SK-N-SH (cell line): ENCODE data around the gene NKAPL. TPM values are rescaled to one million over a fixed set of nuclear protein-coding genes. Genes with fewer than 3 reads are reported as not detected.

Source experiments
- CTCF ChIA-PET: fragments of 300-600, 350-600 bp; formaldehyde crosslinking; extraction: SDS; loops from one replicate; lab custom pipeline; 2021; lab: Yijun Ruan, JAX
- POLR2A ChIA-PET: fragments of 350-600 bp; sonication (Branson Sonifier 250); formaldehyde crosslinking; extraction: SDS; loops from one replicate; lab custom pipeline; 2020; ENCODE audit warnings: antibody characterized with exemption, inconsistent platforms; lab: Yijun Ruan, JAX
- DNase-seq: peaks from one replicate; pipeline ENCODE4 v3.0.0; 2012
- H2AFZ ChIP-seq: fragments of 200-600 bp; sonication (generic); 2 replicates; pipeline ENCODE4 v1.8.1; 2016; ENCODE audit warnings: antibody characterized with exemption, mild to moderate bottlenecking, low read depth
- H3F3A ChIP-seq: fragments of 200-600 bp; sonication (generic); replicated peaks from 2 replicates; pipeline ENCODE3; 2016; ENCODE audit warnings: antibody characterized with exemption, mild to moderate bottlenecking; ENCODE audit not compliant: insufficient read depth
- H3K27ac ChIP-seq, 2 experiments: fragments of 200-500 bp in 1 of 2; fragments of 200-600 bp in 1 of 2; sonication (Bioruptor generic) in 1 of 2; sonication (generic), shearing (Covaris generic) in 1 of 2; 2 replicates each; pipeline versions ENCODE4 v1.5.1 to v1.6.1; 2014 to 2016; ENCODE audit warnings: low read depth in 2 of 2, inconsistent platforms in 1 of 2, low read length in 1 of 2, mild to moderate bottlenecking in 1 of 2, mixed read lengths in 1 of 2
- H3K27me3 ChIP-seq: fragments of 200-600 bp; sonication (generic), shearing (Covaris generic); 2 replicates; pipeline ENCODE4 v1.6.1; 2016; ENCODE audit warnings: mixed run types; ENCODE audit not compliant: insufficient read depth
- H3K36me3 ChIP-seq, 2 experiments: fragments of 200-500 bp in 1 of 2; fragments of 200-600 bp in 1 of 2; sonication (Bioruptor generic) in 1 of 2; sonication (generic) in 1 of 2; replicated peaks in 1 of 2; 2 replicates each; pipeline versions ENCODE3 to v1.5.1; 2014 to 2016; ENCODE audit warnings: low read length in 1 of 2, mild to moderate bottlenecking in 1 of 2; ENCODE audit not compliant: insufficient read depth in 2 of 2, control insufficient read depth in 1 of 2
- H3K4me1 ChIP-seq, 2 experiments: fragments of 200-500 bp in 1 of 2; fragments of 200-600 bp in 1 of 2; sonication (Bioruptor generic) in 1 of 2; sonication (generic), shearing (Covaris generic) in 1 of 2; 2 replicates each; pipeline versions ENCODE4 v1.5.1 to v1.6.1; 2014 to 2016; ENCODE audit warnings: low read depth in 1 of 2, low read length in 1 of 2, mixed run types in 1 of 2; ENCODE audit not compliant: insufficient read depth in 2 of 2, control insufficient read depth in 1 of 2
- H3K4me2 ChIP-seq: fragments of 200-600 bp; sonication (generic), shearing (Covaris generic); 2 replicates; pipeline ENCODE4 v1.6.1; 2017; ENCODE audit warnings: mixed run types
- H3K4me3 ChIP-seq, 2 experiments: fragments of 200-500 bp in 1 of 2; fragments of 200-600 bp in 1 of 2; sonication (Bioruptor generic) in 1 of 2; sonication (generic), shearing (Covaris generic) in 1 of 2; 2 replicates each; pipeline versions ENCODE4 v1.5.1 to v1.8.1; 2014 to 2016; ENCODE audit warnings: low read depth in 2 of 2, inconsistent platforms in 1 of 2, low read length in 1 of 2, mild to moderate bottlenecking in 1 of 2, mixed read lengths in 1 of 2, moderate library complexity in 1 of 2
- H3K79me2 ChIP-seq: fragments of 200-600 bp; sonication (generic); 2 replicates; pipeline ENCODE4 v1.8.1; 2017; ENCODE audit warnings: mild to moderate bottlenecking; ENCODE audit not compliant: insufficient read depth
- H3K9ac ChIP-seq: fragments of 200-600 bp; sonication (generic); 2 replicates; pipeline ENCODE4 v1.6.1; 2017; ENCODE audit warnings: mixed run types
- H3K9me2 ChIP-seq: fragments of 200-600 bp; sonication (generic); 2 replicates; pipeline ENCODE4 v1.6.1; 2017; ENCODE audit warnings: mixed run types
- H3K9me3 ChIP-seq: fragments of 200-600 bp; sonication (generic); 2 replicates; pipeline ENCODE4 v1.6.1; 2017; ENCODE audit warnings: mixed run types, mild to moderate bottlenecking, moderate library complexity
- H4K20me1 ChIP-seq: fragments of 200-600 bp; sonication (generic); 2 replicates; pipeline ENCODE4 v1.6.1; 2017; ENCODE audit warnings: mild to moderate bottlenecking, mixed run types; ENCODE audit not compliant: insufficient read depth
- CHD2 ChIP-seq: fragments of 150-350 bp; IDR thresholded peaks from 2 replicates; pipeline ENCODE4 v1.6.1; 2018; ENCODE audit warnings: low read length; ENCODE audit not compliant: partially characterized antibody
- ELF1 ChIP-seq: IDR thresholded peaks from 2 replicates; pipeline ENCODE4 v1.4.0; 2012
- JUND ChIP-seq: IDR thresholded peaks from 2 replicates; pipeline ENCODE4 v1.4.0; 2012
- MEF2A ChIP-seq: IDR thresholded peaks from 2 replicates; pipeline ENCODE4 v1.4.0; 2012; ENCODE audit warnings: low read depth, borderline replicate concordance
- MXI1 ChIP-seq: IDR thresholded peaks from 2 replicates; pipeline ENCODE4 v1.6.1; 2012; ENCODE audit warnings: mild to moderate bottlenecking, low read depth, low read length, improper control_type of control experiment
- NRF1 ChIP-seq: IDR thresholded peaks from 2 replicates; pipeline ENCODE4 v1.6.1; 2012; ENCODE audit warnings: low read depth, mild to moderate bottlenecking, low read length
- POLR2AphosphoS5 ChIP-seq: IDR thresholded peaks from 2 replicates; pipeline ENCODE4 v1.6.1; 2012; ENCODE audit warnings: low read depth, low read length
- RCOR1 ChIP-seq: fragments of 150-350 bp; IDR thresholded peaks from 2 replicates; pipeline ENCODE4 v1.6.1; 2017; ENCODE audit warnings: antibody characterized with exemption, low read length
- SIN3A ChIP-seq: IDR thresholded peaks from 2 replicates; pipeline ENCODE4 v1.6.1; 2012; ENCODE audit warnings: low read depth, mild to moderate bottlenecking, low read length, moderate library complexity, borderline replicate concordance
- TAF1 ChIP-seq: IDR thresholded peaks from 2 replicates; pipeline ENCODE4 v1.6.1; 2012; ENCODE audit warnings: low read depth, mild to moderate bottlenecking, low read length, moderate library complexity, borderline replicate concordance
- TCF12 ChIP-seq: IDR thresholded peaks from 2 replicates; pipeline ENCODE4 v1.4.0; 2012
- TEAD4 ChIP-seq: IDR thresholded peaks from 2 replicates; pipeline ENCODE4 v1.4.0; 2012; ENCODE audit warnings: mild to moderate bottlenecking, borderline replicate concordance; ENCODE audit not compliant: insufficient read depth
- WGBS: methylation state at CpG from one replicate; pipeline ENCODE4 v1.1.6; 2017; ENCODE audit warnings: low lambda C conversion rate; 5-methylcytosine and 5-hydroxymethylcytosine counted together
- polyA plus RNA-seq, 3 experiments: library from polyadenylated mRNA; depleted of rRNA; stranded (reverse); fragments of >200 nt; gene quantifications; 2 replicates each; pipeline ENCODE4 v1.2.3, GENCODE V29; 2012
- TF ChIP-seq, protein P1 (sequence below): IDR thresholded peaks from 2 replicates; pipeline ENCODE4 v1.4.0; 2012; ENCODE audit warnings: low read depth, borderline replicate concordance
- TF ChIP-seq, protein P2 (sequence below): IDR thresholded peaks from 2 replicates; pipeline ENCODE4 v1.6.1; 2012; ENCODE audit warnings: mild to moderate bottlenecking, low read depth, low read length, moderate library complexity
- TF ChIP-seq, protein P3 (sequence below): IDR thresholded peaks from 2 replicates; pipeline ENCODE4 v1.4.0; 2012; ENCODE audit warnings: low read depth
- TF ChIP-seq, protein P4 (sequence below): IDR thresholded peaks from 2 replicates; pipeline ENCODE4; 2012
- TF ChIP-seq, protein P5 (sequence below): IDR thresholded peaks from 2 replicates; pipeline ENCODE4 v1.4.0; 2012; ENCODE audit warnings: low read depth, borderline replicate concordance

Gene NKAPL
- polyA plus RNA-seq, 1 of the 3 experiments (the other 2 are of a cell fraction) = not detected

DNA sequence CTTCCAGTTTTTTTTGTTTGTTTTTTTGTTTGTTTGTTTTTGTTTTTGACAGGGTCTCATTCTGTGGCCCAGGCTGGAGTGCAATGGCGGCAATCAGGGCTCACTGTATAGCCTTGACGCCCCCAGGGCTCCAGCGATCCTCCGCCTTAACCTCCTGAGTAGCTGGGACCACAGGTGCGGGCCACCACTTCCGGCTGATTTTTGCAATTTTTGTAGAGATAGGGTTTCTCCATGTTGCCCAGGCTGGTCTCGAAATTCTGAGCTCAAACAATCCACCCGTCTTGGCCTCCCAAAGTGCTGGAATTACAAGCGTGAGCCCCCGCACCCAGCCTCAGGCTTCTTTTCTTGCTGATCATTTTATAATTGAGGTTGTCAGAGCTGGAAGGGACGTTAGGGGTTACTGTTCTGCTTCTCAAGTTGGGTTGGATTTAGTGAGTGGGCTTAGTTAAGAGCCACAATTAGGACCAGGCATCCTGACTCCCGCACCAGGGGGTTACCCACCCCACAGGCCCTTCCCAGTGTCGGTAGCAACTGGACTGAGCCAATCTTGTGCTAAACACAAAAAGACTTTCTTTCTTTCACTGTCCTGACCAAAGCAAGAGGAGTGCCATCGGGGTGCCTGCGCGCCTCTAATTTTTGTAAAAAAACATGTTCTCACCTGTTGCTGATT is 47.1 kb upstream of the NKAPL start:
- peak overlapping the region; percentile 56 for H2AFZ ChIP-seq

DNA sequence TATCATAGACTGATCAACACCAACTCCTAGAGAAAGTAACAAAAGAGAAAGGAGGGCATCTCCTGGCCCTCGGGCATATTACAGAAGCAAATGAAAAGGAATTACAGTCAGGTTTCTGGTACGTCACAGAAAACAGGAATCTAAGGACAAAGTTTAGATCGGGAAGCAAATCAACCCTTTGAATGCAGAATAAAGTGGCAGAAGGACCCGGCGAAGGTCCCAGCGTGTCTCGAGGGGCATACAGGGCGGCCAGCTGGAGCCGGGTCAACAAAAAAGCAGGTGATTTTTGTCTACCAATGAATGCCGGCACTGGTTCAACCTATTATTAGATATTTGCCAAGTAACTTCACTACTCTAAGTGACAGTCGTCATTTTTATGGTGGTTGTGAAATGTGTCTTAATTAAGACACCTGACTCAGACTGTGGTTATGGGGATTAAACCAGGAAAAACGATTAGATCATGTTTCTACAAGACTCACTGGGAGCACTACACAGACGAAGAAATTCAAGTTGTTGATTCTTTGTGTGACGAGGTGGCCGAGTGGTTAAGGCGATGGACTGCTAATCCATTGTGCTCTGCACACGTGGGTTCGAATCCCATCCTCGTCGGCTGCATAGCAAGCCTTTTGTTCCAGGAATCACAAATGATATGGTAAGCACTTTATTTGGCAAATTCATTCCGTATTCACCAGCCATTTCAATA is 46.4 kb upstream of the NKAPL start:
- H4K20me1 ChIP-seq = no peaks in the 10 kb centered on the region
- CTCF ChIA-PET = no interaction called here
- no peaks in the 10 kb centered on the region for H3K79me2 ChIP-seq
- no peaks in the 10 kb centered on the region for H3K9me2 ChIP-seq
- WGBS = 4% methylated on average over 21 of the region's 21 CpGs
- POLR2A ChIA-PET = no interaction called here
- H3K9me3 ChIP-seq = no peaks in the 10 kb centered on the region
- H3K4me2 ChIP-seq = peak overlapping the region; percentile 65
- H3K27ac ChIP-seq = no peak overlapping the region; a peak in 1 of 4 replicates
- H3F3A ChIP-seq = peaks cover 6% of the 10 kb centered on the region
- peaks cover 37% of the 10 kb centered on the region; the same call in 1 of the 2 replicates for H3K27me3 ChIP-seq
- DNase-seq = peak; percentile 33
- H3K4me3 ChIP-seq = peak overlapping the region; percentile 62 to 63
- peak overlapping the region; percentile 30; the same call in 1 of the 2 replicates for H3K9ac ChIP-seq
- peak overlapping the region; percentile 56 for H2AFZ ChIP-seq
- no peaks in the 10 kb centered on the region for H3K36me3 ChIP-seq
- peaks cover 0 to 10% of the 10 kb centered on the region in 2 experiments; a peak in 3 of 4 replicates for H3K4me1 ChIP-seq
- TF ChIP-seq, protein P1, sequence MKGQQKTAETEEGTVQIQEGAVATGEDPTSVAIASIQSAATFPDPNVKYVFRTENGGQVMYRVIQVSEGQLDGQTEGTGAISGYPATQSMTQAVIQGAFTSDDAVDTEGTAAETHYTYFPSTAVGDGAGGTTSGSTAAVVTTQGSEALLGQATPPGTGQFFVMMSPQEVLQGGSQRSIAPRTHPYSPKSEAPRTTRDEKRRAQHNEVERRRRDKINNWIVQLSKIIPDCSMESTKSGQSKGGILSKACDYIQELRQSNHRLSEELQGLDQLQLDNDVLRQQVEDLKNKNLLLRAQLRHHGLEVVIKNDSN = peak; percentile 13; the same call in 1 of the 2 replicates
- TF ChIP-seq, protein P2, sequence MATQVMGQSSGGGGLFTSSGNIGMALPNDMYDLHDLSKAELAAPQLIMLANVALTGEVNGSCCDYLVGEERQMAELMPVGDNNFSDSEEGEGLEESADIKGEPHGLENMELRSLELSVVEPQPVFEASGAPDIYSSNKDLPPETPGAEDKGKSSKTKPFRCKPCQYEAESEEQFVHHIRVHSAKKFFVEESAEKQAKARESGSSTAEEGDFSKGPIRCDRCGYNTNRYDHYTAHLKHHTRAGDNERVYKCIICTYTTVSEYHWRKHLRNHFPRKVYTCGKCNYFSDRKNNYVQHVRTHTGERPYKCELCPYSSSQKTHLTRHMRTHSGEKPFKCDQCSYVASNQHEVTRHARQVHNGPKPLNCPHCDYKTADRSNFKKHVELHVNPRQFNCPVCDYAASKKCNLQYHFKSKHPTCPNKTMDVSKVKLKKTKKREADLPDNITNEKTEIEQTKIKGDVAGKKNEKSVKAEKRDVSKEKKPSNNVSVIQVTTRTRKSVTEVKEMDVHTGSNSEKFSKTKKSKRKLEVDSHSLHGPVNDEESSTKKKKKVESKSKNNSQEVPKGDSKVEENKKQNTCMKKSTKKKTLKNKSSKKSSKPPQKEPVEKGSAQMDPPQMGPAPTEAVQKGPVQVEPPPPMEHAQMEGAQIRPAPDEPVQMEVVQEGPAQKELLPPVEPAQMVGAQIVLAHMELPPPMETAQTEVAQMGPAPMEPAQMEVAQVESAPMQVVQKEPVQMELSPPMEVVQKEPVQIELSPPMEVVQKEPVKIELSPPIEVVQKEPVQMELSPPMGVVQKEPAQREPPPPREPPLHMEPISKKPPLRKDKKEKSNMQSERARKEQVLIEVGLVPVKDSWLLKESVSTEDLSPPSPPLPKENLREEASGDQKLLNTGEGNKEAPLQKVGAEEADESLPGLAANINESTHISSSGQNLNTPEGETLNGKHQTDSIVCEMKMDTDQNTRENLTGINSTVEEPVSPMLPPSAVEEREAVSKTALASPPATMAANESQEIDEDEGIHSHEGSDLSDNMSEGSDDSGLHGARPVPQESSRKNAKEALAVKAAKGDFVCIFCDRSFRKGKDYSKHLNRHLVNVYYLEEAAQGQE = no peak
- peak; percentile 87; the same call in 1 of the 2 replicates for TF ChIP-seq TEAD4
- no peak for TF ChIP-seq MXI1
- no peak for TF ChIP-seq JUND
- TF ChIP-seq, protein P3, sequence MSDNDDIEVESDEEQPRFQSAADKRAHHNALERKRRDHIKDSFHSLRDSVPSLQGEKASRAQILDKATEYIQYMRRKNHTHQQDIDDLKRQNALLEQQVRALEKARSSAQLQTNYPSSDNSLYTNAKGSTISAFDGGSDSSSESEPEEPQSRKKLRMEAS = no peak
- no peak for TF ChIP-seq SIN3A
- TF ChIP-seq NRF1 = no peak
- no peak for TF ChIP-seq TCF12
- TF ChIP-seq RCOR1 = no peak

More for the DNA sequence above, 47.1 kb upstream of the NKAPL start:
- POLR2A ChIA-PET = interaction anchor here (0.7 kb wide), 1 partner anchor 1115 kb away, joined by 3 read pairs; no protein-coding TSS in a partner anchor
- H3K79me2 ChIP-seq = no peaks in the 10 kb centered on the region
- TF ChIP-seq MEF2A = no peak
- no peak for TF ChIP-seq RCOR1
- no peak for TF ChIP-seq TEAD4
- no peak for TF ChIP-seq ELF1
- TF ChIP-seq, protein P4, sequence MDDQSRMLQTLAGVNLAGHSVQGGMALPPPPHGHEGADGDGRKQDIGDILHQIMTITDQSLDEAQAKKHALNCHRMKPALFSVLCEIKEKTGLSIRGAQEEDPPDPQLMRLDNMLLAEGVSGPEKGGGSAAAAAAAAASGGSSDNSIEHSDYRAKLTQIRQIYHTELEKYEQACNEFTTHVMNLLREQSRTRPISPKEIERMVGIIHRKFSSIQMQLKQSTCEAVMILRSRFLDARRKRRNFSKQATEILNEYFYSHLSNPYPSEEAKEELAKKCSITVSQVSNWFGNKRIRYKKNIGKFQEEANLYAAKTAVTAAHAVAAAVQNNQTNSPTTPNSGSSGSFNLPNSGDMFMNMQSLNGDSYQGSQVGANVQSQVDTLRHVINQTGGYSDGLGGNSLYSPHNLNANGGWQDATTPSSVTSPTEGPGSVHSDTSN = no peak
- TF ChIP-seq CHD2 = no peak
- no peak for TF ChIP-seq NRF1
- no peak for TF ChIP-seq JUND
- TF ChIP-seq, protein P5, sequence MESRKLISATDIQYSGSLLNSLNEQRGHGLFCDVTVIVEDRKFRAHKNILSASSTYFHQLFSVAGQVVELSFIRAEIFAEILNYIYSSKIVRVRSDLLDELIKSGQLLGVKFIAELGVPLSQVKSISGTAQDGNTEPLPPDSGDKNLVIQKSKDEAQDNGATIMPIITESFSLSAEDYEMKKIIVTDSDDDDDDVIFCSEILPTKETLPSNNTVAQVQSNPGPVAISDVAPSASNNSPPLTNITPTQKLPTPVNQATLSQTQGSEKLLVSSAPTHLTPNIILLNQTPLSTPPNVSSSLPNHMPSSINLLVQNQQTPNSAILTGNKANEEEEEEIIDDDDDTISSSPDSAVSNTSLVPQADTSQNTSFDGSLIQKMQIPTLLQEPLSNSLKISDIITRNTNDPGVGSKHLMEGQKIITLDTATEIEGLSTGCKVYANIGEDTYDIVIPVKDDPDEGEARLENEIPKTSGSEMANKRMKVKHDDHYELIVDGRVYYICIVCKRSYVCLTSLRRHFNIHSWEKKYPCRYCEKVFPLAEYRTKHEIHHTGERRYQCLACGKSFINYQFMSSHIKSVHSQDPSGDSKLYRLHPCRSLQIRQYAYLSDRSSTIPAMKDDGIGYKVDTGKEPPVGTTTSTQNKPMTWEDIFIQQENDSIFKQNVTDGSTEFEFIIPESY = no peak
- no peak for TF ChIP-seq TAF1
- no peak for TF ChIP-seq POLR2AphosphoS5
- H3K9me2 ChIP-seq = no peaks in the 10 kb centered on the region
- H3K27me3 ChIP-seq = peaks cover 44% of the 10 kb centered on the region; the same call in 1 of the 2 replicates
- H3K36me3 ChIP-seq = no peaks in the 10 kb centered on the region
- WGBS = 18% methylated on average over 16 of the region's 16 CpGs
- no peak overlapping the region for H3K27ac ChIP-seq
- peak overlapping the region; percentile 62 to 63 for H3K4me3 ChIP-seq
- H3K4me2 ChIP-seq = peak overlapping the region; percentile 65
- peak overlapping the region; percentile 30; the same call in 1 of the 2 replicates for H3K9ac ChIP-seq
- no peaks in the 10 kb centered on the region for H3K9me3 ChIP-seq
- peaks cover 0 to 15% of the 10 kb centered on the region in 2 experiments; a peak in 3 of 4 replicates for H3K4me1 ChIP-seq
- H4K20me1 ChIP-seq = no peaks in the 10 kb centered on the region
- CTCF ChIA-PET = interaction anchor here (2.2 kb wide), 1 partner anchor 144 kb away, joined by 5 read pairs; no protein-coding TSS in a partner anchor
- H3F3A ChIP-seq = peaks cover 6% of the 10 kb centered on the region
- no peak for DNase-seq
